NCI-H2107 (cell line): ENCODE measurements around the gene TBCA.
"Not testable (repeated sequence)": the region's sequence is repeated elsewhere in the genome, so short reads cannot be mapped to it uniquely, and the experiment has no call there.

Source experiments
- DNase-seq: peaks from one replicate; lab custom pipeline; 2025; lab: John Stamatoyannopoulos, UW

The TBCA gene

GRCh38 chr5:77709340-77709739, 66.8 kb downstream of the TBCA start:
- DNase-seq = no peak

DNA sequence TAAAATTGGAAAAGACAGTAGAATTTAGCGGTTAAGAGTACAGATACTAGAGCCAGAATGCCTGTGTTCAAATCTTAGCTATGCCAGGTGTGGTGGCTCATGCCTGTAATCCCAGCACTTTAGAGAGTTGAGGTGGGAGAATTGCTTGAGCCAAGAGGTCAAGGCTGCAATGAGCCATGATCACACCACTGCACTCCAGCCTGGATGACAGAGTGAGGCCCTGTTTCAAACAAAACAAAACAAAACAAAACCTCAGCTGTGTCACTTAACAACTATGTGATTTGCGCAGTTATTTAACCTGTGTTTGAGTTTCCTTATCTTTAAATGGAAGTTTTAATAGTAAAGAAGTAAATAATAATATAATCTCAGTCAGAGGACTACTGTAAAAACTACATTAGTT, 68.3 kb downstream of the TBCA start:
- no peak for DNase-seq

GRCh38 chr5:77699569-77699968, 76.6 kb downstream of the TBCA start:
- DNase-seq = not testable (repeated sequence)

- DNase-seq = no peak
Measured at GRCh38 chr5:77698920-77699319, 77.2 kb downstream of the TBCA start.

- no peak for DNase-seq
Measured at GRCh38 chr5:77697692-77698091, 78.4 kb downstream of the TBCA start.

DNA sequence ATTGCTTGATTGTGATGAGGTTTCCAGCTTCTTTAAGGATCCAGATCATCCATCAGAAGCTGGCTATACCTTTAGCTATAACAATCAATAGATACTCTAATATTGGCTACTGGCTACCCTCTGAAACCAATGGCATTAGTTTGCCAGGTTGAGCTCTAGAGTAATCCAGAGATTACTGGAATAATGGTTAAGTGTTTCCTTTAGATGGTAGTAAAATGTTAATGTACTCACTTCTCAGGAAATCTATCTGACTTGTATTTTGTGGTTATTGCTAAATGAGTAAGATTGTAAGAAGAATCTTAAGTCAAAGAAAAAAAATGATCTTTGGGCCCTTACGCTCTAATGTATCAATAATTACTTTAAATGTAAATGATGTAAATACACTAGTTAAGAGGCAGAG, 80.0 kb downstream of the TBCA start:
- DNase-seq = no peak

GRCh38 chr5:77693913-77694312, 82.2 kb downstream of the TBCA start:
- no peak for DNase-seq

DNA sequence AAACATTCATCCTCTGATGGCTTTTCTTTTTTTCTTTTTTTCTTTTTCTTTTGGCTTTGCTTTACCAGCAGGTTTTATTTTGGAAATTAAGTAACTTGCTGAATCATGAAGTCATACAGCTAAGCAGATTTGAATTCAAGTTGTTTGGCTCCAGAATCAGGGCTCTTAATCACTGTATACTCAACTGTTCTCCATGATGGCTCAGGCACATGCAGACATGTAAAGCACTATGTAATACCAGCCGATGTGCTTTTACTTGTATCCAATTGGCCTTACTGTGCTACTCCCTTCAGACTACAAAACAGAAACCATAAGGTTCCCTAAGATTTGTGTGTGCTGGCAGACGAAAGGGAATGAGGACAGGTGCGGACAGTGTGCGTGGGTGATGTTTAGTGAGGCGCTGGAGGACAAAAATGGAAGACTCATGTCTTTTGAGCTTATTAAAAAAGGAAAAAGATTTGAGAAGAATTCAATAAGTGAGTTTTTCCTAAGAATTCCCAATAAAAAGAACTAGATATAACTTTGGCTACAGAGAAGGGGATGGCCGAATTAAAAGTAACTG, 92.9 kb downstream of the TBCA start:
- DNase-seq = no peak

GRCh38 chr5:77670526-77670925, 105.6 kb downstream of the TBCA start:
- DNase-seq = no peak

DNA sequence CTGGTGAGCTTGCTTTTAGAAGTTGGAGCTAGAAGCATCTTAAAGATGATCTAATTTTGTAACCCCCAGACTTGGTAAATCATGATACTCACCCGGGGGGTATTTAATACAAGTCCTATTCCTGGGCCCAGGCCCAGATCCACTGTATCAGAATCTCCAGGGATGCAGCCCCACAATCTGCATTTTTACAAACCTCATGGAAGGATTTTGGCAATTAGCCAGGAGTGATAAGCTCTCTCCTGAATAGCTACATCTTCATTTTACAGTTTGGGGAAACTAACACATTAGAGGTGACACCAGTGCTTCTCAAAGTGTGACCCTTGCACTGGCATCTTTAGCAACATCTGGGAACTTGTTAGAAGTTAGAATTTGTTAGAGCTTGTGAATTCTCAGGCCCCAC, 106.5 kb downstream of the TBCA start:
- DNase-seq = no peak

- DNase-seq = no peak
Measured at GRCh38 chr5:77663090-77663863, 112.9 kb downstream of the TBCA start.

DNA sequence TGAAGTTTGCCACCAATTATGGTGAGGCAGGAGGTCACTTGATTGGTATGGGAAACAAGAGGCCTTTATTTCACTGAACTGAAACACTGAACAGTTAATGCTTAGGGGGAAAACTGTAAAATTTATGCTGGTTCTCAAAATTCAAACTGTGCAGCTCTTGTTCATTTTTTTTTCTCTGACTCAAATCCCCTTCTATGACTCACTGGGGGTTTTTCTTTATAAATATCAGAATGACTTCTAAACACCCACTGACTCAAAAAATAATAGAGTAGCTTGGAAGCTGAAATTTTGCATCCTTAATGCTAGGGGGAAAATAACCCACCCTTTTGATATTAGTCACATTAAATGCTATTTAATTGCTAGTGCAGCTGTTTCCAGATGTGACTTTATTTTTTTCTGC, 113.5 kb downstream of the TBCA start:
- DNase-seq = no peak

DNA sequence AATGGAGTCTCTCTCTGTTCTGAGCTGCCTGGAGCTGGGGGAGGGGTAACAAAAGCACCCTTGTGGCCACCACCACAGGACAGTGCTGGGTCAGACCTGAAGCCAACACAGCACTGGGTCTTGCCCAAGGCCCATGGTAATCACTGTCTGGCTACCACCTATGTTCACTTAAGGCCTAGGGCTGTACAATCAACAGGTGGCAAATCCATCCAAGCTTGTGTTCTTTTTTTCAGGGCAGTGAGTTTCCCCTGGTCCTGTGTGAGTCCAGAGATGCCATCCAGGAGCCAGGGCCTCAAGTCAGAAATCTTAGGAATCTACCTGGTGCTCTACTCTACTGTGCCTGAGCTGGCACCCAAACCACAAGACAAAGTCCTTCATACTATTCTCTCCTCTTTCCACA, 117.5 kb downstream of the TBCA start:
- DNase-seq = no peak

DNA sequence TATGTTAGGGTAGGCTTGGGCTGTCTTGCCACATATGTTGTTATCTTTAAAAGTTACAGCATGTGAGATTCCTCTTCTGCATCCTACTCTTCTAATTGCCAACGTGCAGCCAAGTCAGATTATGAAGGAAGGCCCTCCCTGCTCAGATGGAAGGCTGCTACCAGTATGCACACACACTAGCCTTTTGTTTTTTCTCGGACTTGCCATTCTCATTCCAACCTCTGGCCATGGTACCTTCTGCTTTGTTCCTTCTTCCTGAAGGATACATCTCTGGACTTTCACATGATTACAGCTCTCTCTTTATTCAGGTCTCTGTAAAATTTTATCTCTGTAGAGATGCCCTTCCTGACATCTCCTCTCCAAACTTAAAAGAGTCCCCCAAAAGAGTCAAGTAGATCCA, 124.8 kb downstream of the TBCA start:
- no peak for DNase-seq

- DNase-seq = no peak
Measured at GRCh38 chr5:77650686-77651085, 125.5 kb downstream of the TBCA start.

DNA sequence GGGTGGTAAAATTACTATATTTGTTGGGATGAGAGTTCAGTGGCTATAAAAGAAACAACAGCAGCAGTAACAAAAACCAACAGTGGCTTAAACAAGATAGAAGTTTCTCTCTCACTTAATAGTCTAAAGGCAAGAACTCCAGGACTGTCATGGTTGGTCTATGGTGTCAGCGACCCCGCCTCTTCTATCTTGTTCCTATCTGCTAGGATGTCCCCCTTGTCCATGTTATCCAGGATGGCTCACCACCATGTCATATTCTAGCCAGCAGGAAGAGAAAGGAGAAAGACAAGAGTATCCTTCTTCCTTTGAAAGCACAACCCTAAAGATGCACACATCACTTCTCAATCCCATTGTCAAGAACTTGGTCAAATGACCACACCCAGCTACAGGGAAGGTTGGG, 126.4 kb downstream of the TBCA start:
- DNase-seq = no peak

DNA sequence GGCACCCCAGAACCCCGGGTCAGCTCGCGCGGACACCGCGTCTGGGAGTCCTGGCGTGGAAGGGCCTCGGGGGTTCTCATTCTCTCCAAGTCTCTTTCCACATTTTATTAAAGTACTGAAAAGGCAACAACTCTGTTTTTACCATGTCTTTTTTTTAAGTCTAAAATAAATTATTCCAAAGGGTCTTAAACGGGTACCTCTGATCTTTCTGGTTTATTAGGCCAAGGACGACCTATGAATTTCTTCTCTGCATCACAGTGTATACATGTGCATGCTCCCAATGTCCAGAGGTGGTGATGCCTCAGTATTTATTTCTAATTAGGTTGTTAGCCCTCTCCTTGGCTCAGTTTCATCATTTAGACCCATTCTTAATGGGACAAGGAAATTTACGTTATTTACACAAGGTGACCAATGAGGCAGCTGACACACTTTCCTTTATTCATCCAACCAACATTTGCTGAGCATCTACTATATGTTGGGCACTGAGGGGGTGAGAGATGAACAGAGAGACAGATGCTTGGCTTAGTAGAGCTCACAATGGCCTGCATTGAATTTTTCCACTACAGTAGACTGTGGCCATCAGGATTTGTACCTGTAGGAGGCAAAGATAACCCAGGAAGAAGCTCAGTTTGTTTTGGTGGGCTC, 130.0 kb downstream of the TBCA start:
- no peak for DNase-seq

GRCh38 chr5:77645158-77645994, 130.8 kb downstream of the TBCA start:
- no peak for DNase-seq

GRCh38 chr5:77644371-77645157, 131.6 kb downstream of the TBCA start:
- no peak for DNase-seq

DNA sequence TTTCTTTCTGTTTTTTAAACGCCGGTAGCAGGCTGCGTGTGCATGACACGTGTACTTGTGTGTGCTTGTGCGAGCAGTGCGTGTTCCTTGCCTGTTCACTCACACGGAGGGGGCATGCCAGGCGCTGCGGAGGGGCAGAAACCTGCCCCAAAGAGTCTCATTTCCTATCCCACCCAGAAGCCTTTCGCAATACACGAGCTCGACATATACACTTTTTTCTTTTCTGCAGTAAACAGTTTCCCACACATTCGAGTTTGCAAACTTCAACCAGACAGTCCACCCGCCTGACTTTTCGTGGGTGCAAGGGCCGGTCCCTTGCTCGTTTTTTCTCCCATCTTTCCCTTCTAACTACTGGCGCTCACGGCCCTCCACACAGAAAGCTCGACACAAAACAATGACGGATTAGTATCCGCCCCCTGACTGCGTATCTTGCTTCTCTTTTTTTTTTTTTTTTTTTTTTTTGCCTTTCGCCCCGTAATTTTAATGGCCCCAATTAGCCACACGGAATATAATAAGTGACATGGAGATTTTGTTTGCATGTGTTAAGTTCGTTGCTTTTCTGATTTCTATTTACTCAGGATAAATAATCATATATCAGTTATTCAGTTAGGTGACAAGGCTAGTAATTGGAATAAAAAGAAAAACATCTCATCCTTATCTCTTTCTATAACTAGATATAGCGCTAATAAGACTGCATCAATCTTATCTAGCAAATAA, 132.3 kb downstream of the TBCA start:
- no peak for DNase-seq
